ENCODE results near the gene VWF.
A peak's percentile ranks its signal among the peaks of the same experiment; 100 is the strongest.

The VWF gene

DNA sequence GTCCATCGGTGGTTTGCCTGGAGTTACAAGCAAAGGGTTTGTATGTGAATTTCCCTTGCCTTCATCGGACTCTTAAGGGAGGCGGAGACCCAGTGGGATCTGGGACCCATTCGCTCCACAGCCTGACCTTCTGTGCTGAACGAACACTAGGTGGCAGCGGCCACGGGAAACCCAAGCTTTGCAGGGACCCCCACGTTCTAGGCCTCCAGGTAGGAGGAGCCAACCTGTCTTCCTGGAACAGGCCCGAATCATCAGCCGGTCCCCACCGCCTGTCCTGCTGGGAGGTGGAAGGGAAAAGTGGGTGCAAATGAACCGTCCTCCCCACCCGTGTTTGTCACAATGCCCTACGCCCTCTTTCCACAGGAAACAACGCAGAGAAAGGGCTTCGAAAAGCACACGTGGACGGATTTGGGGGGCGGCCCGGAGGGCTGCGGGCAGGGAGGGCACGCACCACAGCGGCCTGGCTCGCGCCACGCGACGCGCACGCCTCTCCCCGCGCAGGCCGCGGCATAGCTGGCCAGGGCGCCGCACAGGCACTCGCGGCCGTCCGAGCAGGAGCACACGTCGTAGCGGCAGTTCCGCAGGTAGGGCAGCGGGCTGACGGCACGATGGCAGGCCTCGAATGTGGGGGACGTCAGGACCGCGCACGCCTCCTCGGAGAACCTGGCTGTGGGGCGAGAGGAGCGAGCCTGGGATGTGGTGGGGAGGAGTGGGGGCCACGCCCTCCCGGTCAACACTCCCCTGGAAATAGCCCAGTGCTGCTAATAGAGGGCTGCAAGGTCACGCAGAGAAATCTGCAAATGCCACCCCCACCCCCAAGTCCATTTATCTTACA lies 67.8 kb downstream of the VWF start:
- peak in 1 of 2 experiments; percentile 54 for DNase-seq

DNA sequence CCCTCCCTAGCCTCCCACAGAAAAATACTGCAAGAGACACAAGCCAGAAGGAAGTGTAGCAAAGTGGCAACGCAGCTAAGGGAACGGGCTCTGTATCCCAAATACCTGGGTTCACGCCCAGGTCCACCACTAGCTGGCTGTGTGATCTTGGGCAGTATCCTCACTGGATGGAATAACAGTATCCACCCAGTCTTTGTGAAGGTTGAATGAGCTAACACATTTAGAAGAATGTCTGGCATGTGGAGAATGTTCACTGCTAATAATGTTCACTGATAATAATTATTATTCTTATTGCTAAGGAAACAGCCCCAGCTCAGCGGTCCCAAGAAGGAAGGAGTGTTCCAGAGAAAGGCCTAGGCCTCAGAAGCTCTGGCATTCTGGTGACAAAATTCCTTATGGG lies 70.9 kb downstream of the VWF start:
- no peak for DNase-seq

DNA sequence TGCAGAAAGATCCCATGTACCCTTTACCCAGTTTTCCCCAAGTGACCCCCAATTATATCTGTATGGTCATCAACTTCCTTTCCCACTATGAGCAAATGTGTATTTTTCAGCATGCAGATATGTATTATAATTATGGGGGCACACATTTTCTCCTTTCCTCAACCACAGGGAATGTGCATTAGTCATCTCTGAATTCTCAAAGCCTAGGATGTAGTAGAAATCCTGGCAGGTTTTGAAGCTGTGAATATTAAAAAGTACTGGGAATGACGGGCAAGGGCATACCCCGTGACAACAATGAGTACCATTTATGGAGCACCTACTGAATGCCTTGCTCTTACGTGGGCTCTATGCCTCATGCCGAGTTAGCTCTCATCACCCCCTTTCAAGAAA lies 71.5 kb downstream of the VWF start:
- no peak for DNase-seq

DNA sequence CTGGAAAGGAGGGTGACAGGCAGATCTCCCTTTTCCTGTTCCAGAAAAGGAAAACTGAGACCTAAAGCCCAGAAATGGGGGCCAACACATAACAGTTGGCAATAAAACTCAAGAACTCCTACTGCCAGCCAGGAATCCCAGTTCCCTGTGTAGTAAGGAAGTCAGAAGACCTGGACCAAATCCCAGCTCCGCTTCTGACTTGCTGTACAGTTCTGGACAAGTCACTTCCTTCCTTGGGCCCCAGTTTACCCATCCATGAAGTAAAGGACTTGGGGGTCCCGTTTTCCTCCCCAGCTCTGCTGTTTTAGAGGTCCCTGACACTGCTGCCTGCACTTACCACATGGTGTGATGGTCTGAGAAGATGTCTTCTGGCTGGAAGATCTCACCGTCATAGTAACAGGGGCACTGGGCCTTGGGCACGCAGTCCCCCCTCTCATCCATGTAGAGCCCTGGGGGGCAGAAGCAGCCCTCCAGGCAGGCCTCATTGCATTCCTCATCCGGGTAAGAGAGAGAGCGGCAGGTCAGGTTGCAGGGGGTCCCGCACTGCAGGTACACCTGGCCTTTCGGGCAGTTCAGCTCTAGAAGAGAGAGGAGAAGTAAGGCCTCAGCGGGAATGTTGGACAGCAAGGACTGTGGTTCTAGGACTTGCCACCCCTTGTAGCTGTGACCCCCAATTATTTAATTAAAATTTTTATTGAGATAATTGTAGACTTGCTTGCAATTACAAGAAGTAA lies 72.1 kb downstream of the VWF start:
- no peak for DNase-seq

DNA sequence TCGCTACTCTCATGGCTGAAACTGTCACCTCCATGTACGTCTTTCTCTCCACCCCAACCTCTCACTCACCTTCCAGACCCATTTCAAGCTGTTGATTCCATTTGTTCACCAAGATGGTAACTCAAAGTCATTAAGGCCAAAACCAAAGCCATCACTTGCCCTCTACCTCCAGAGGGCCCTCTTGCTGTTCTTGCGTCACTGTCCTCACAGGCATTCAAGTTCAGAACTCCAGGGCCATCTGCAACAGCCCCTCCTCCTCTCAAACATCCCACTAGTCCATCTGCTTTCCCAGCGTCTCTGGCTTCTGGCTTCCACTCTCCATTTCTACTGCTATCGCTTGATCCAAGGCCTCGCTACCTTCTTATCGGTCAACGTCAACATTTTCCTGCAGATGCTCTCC lies 74.5 kb downstream of the VWF start:
- DNase-seq = peak; percentile 16 to 62

DNA sequence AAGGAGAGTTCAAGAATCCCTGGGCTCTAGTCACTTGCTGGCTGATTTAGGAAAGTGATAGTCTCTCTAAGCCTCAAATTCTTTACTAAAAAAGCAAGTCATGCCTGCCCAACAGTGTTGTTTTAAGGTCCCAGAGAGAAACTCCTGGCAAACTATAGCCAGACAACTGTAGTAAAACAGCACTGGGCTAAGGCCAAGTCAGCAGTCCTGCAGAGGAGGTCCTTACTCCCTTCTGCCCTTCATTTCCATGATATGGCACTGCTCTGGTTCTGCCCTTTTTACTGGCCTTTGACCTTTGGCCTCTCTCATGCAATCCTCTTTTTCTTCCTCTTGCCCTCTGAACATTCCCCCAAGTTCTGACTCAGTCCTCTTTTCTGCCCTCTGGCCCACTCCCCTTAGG lies 74.9 kb downstream of the VWF start:
- DNase-seq = no peak

DNA sequence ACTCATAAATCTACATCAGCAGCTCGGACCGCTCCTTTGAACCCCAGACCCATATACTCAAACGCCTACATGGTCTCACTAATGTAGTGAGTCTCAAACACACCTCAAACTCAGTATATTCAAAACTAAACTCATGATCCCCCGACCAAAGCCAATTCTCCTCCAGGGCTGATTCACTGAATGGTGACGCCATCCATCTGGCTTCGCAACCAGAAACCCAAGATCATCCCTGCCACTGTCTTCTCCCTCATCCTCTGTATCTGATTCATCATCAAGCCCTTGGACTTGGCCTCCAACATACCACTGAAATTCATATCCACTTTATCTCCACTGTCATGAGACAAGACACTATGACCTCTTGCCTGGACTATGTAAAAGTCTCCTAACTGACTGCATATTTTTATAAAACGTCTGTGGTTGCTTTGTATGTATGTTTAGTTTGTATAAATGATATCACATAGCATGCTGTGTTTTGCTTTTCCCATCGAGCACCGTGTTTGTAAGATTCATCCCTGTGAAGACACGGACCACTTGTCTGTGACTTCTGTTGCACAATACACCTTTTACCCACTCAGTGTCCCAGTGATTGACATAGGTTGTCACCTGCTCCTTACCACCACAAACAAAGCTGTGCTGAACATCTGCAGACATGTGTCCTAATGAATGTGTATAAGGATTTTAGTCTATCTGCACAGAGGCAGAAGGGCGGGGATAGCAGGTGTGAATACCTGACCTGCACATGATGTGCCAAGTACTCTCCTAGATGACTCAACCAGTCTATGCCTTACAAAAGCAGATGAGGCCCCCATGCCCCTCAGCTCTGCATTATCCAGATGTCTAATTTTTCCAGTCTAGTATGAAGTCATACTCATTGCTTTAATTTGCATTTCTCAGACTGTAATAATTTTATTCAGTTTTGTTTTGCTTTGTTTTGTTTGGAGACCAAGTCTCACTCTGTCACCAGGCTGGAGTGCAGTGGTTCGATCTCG lies 76.9 kb downstream of the VWF start:
- DNase-seq = no peak

DNA sequence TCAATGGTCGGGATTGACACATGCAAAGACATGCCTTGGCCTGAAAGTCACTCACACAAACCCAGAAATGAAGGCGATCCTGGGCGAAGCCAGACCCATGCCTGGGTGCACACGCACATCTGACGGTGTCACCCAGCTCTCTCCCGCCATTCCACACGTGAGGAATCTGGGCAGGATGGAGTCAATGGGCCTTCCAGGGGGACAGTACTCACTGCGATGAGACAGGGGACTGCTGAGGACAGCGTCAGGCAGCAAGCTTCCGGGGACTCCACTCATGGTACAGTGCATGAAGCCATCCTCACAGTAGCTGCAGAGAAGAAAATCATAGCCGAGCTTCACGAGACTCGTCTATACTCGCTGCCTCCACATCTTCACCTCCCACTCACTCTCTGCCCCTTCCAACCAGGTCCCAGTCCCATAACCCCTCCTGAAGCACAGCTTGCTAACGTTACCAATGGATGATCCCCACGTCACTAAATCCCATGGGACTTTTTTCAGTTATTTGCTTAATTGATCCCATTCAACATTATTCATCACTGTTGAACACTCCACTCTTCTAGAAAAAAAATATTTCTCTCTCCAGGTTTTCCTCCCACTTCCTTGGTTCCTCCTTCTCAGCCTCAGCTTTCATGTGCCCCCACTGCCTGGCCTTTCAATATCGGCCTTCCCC lies 77.8 kb downstream of the VWF start:
- DNase-seq = no peak

DNA sequence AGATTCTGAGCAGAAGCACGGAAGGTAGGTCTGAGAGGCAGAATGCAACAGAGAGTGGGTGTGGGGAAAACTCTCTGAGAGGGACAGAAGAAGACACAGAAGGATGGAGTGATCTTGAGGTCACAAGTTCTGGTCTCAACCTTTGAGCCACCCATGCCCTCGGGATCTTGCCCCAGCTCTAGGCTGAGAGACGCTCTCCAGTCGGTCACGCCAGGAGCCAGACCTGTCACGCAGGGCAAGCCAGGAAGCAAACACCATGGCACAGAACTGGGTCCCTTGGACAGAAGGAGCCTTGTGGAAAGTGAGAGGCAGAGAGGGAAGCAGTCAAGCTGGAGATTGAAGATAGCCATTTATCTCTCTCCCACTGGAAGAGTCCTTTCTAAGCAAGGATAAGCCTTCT lies 79.0 kb downstream of the VWF start:
- no peak for DNase-seq

DNA sequence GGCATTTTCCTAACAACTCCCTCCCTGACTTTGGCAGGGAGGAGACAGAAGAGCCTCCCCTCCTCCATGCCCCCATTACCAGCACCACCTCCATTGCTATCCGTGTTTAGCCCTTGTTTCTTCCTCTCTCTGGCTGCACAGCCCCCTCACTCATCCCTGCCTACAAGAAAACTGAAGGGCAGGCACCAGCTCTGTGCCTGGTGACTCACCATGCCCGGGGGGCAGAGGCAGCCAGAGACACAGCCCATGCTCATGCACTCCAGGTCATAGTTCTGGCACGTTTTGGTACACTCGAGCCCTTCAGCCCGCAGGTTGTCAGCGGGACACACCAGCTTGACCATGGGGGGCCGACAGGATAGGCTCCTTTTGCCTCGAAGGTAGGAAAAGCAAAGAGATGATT lies 80.4 kb downstream of the VWF start:
- no peak for DNase-seq

DNA sequence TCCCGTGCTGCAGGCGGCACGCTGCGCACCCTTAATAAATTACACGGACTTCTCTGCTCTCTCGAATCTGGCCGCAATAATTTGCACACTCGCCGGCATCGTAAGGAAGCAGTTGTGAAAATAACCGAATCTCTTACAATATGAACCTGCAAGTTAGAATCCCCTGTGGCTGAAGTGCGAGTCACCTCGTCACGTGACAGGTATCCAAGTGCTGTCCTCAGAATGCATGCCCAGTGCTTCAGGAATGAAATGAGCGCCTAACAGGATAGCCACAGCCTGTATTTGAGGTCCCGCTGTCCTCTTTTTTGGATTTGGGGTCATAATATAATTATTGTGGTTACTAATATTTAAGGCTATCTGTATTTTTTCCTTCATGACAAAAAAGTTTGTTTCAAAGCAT lies 82.0 kb downstream of the VWF start:
- no peak for DNase-seq

DNA sequence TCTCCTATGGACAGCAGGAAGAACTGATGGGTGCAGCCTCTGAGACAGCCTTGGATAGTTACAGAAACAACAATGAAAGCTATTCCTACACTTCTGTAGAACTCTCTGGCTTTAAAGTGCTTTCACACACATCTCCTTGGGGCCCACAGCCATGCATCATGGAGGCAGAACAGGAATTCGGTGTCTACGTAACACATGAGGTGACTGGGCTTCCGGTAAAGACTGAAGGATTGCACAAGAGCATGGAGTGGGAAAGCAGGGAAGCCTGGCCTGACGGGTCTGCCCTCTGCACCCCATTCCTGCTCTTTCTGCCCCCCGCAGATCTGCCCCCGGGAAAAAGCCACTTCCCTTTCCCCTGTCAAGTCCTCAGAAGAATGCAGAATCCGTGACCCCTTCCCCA lies 82.6 kb downstream of the VWF start:
- DNase-seq = no peak

DNA sequence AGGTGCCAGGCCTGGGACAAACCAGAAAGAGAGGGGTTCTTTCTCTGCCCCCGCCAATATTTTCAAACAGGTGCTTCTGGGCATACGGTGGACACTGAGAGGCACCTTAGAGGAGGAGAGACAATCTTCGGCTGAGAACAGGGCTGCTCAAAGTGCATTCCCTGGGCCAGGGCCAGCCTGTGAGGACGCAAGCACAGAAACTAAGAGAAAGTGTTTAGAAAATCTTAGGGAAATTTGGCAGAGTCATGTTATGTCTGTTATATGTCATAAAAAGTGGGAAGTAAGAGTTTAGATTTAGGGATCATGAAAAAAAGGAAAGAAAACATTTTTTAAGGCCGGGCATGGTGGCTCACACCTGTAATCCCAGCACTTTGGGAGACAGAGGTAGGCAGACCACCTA lies 83.7 kb downstream of the VWF start:
- no peak for DNase-seq

DNA sequence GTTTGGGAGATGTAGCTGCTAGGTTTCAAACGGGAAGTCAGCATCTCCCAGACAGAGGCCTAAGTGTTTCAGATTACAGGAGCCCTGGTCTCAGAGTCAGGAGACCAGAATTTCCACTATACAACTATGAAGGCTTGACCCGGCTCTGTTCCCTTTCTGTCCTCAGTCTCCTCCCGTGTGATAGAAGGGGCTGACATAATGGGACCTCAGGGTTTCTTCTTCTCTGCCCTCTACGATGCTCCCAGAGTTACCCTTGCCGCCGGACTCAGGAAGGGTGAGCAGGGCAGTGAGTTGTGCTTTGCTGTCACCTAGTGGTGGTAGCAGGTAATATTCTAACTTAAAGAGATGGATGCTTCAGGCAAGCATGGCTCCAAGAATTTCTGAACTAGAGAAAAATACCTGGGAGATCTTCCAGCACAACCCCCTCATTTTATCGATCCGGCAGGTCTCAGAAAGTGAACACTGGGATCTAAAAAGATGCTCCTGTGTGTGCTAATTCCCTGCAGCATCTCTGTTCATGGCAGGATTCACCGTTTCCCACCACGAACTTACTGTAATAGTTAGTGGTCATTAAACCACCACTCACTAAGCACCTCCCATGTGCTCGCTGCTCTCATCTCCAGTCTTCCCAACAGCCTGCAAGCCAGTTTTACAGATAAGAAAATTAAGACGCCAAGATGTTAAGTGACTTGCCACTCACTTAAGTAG lies 84.4 kb downstream of the VWF start:
- DNase-seq = peak; percentile 14 to 56

DNA sequence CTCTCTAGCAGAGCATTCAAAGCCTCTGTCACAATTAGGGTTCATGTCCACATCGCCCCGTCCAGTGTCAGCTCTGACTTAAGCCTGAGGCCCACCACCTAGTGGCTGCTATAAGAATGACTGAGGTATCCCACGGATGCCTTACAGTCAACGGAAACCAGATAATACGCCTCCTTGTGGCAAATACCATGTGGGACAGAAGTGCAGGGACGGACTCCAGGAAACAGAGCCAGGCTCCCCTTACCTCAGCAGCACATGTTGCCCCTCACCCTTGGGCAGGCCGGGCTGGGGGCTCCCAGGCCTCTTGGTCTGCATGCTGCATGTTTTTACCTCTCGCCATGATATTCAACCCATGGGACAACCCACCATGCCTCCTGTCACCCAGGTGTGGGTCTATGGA lies 86.3 kb downstream of the VWF start:
- DNase-seq = peak in 1 of 2 experiments; percentile 58

DNA sequence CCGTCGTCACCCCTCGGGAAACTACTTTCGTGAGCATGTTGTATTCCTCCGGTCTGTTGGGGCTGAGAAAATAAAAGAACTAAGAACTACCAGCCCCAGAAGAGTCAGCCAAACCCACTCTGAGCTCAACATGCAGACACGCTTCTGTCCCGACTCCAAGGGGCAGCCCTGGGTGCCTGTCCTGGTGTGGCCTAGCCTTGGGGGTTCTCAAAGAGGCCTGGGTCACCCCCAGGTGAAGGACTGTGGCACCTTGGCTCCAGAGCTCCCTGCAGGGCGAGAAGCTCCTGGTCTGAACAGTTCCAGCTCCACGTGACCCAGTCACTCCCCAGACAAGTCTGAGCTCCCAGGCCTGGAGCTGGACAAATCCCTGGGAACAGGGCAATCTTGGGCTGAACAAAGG lies 87.0 kb downstream of the VWF start:
- DNase-seq = no peak

DNA sequence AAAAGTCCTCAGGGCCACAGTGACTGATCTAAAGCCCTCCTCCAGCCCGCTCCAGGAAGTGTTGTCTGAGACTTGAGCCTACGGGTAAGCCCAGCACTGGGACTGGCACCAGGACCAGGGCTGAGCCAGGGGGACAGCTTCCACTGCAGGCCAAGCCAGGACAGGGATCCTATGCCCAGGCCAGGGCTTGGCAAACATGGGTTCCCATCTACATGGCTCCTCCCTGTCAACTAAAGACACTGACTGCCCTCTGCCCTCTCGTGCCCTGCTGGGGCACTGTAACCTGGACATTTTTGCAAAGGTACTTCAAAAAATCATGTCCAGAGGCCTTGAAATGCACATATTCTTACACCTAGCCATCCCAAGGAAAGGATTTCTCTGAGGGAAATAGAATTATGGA lies 88.0 kb downstream of the VWF start:
- no peak for DNase-seq

DNA sequence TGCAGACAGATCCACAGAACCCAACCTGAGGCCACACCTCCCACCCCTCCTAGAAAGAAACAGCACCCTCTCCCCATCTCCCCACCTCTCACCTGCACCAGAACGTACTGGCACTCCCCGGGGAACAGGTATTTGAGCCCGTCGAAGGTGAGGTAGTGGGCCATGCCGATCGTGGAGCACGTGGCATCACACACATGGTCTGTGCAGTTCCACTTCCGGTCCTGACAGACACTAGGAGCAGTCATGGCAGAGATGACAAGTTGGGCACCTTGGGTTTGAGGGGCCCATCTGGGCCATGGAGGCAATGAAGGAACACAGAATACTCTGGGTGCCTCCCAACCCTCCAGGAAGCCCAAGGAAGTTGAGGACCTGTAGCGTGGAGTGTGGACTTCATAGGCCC lies 89.9 kb downstream of the VWF start:
- DNase-seq = no peak

DNA sequence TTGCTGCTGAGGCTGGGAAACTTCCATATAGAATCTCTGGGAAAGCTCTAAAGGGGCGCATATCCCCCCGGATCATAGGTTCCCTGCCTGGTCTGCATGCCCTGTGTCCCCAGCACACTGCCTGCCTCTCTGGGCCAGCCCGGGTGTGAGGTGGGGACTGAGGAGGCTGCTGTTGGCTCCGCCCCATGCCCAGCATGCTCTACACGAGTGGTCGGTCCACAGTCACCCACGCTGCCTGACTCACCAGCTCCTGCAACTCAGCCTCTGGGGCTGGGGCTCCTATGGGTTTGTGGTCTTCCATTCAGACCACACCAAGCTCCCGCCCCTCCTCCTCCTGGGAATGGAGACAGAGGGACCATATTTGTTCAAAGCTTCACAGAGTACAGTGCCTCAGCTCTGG lies 90.9 kb downstream of the VWF start:
- DNase-seq = no peak

DNA sequence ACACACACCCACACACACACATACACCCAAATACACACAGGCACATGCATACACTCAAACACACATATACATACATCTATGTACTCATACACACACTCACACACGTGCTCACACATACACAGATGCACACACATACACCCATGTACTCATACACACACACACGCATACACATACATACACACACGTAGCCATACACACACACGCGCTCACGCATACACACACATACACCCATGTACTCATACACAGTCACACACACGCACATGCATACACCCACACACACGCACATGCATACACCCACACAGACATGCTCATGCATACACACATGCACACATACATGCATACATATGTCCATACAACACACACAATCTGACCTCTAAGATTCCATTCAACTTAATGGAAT lies 91.7 kb downstream of the VWF start:
- DNase-seq = no peak

DNA sequence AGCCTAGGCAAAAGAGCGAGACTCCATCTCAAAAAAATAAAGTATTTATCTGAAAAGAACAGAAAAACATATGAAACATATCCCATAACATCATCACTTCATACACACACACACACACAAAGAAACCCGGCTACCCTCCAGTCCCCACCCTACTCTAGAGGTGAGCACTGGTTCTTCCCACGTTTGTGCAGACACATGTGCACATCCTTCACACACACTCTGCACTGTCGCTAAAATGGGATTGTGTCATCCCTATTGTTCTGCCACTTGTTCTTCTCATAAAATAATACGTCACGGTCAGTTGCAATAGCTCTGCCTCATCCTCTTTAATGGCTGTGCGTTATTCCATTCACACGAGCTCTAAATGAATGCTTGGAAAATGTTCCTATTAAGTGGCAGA lies 93.5 kb downstream of the VWF start:
- DNase-seq = no peak

DNA sequence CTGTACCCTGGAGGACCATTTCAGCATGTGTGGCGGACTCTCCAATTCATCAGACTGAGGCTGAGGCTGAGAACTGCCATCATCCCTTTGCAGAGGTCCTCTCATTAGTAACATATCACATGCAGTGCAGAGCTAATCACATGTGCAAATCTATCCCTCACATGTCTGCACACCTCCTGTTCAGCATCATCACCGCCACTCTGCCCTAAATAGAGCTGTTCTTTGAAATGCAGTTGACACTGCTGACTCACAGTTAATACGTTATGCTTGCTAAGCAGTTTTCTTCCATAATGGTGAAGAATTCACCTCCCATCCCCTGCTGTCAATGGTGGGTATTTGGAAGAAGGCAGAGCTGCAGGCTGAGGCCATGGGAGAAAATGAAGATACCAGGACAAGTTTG lies 94.4 kb downstream of the VWF start:
- no peak for DNase-seq
